PC-3 (cell line): ENCODE measurements around the gene PGP.

ENCODE experiments used
- EZH2 ChIP-seq: fragments of 300-600 bp; sonication (generic); IDR thresholded peaks from one replicate; pipeline ENCODE4 v1.6.1; 2017; ENCODE audit warnings: antibody characterized with exemption, mild to moderate bottlenecking, low read length; ENCODE audit not compliant: unreplicated experiment
- TF ChIP-seq, protein P1 (sequence below): fragments of 300-600 bp; sonication (generic); conservative IDR thresholded peaks from 2 replicates; pipeline ENCODE4 v1.5.1; 2017; ENCODE audit warnings: antibody characterized with exemption, low read depth, mild to moderate bottlenecking, low read length

DNA sequence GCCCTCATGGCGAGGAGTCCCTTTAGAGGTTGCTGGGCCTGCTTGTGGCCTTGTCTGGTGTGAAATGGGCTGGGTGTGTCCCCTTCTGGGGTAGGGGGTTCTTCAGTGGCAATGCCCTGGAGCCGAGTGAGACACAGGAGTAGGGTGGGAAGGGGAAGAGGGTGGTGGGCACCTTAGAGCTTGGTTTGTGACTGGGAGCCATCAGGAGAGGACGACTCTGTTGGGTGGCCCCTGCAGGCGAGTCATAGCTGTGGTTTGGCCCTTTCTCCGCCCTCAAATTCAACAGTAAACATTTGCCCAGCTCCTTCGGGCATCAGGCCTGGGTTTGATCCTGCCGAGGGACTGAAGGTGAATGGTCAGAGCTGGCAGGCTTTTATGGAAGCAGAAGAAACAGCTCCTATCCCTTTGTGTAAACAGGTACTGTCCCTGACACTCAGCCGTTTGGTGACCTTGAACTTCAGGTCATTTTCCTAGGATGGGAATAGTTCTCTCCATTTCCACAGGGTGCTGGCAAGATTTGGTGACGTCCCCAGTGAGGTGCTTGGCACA lies 11.7 kb upstream of the PGP start:
- TF ChIP-seq, protein P1, sequence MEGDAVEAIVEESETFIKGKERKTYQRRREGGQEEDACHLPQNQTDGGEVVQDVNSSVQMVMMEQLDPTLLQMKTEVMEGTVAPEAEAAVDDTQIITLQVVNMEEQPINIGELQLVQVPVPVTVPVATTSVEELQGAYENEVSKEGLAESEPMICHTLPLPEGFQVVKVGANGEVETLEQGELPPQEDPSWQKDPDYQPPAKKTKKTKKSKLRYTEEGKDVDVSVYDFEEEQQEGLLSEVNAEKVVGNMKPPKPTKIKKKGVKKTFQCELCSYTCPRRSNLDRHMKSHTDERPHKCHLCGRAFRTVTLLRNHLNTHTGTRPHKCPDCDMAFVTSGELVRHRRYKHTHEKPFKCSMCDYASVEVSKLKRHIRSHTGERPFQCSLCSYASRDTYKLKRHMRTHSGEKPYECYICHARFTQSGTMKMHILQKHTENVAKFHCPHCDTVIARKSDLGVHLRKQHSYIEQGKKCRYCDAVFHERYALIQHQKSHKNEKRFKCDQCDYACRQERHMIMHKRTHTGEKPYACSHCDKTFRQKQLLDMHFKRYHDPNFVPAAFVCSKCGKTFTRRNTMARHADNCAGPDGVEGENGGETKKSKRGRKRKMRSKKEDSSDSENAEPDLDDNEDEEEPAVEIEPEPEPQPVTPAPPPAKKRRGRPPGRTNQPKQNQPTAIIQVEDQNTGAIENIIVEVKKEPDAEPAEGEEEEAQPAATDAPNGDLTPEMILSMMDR: no peak
- no peak for TF ChIP-seq EZH2
